IPS-18c (cell line): ENCODE results near the gene ADAMTS14.

Source experiments
- H3K4me3 ChIP-seq: 2 replicates; pipeline ENCODE4 v1.7.0; 2013; ENCODE audit warnings: low read depth, mild to moderate bottlenecking, low read length, moderate library complexity; ENCODE audit not compliant: insufficient read depth
- H3K9me3 ChIP-seq: one replicate; pipeline ENCODE4 v1.6.1; 2013; ENCODE audit warnings: mild to moderate bottlenecking, low read length, moderate library complexity; ENCODE audit not compliant: control insufficient read depth, insufficient read depth

The ADAMTS14 gene

GRCh38 chr10:70699659-70700174, 27.4 kb downstream of the ADAMTS14 start:
- Histone ChIP-seq H3K9me3 (no peaks in the 10 kb centered on the region), H3K4me3 (no peak overlapping the region)

GRCh38 chr10:70702190-70702763, 30.0 kb downstream of the ADAMTS14 start:
- Histone ChIP-seq H3K4me3 (no peak overlapping the region), H3K9me3 (no peaks in the 10 kb centered on the region)

- Histone ChIP-seq H3K9me3 (no peaks in the 10 kb centered on the region), H3K4me3 (no peak overlapping the region)
Observed at GRCh38 chr10:70704211-70704610, 31.9 kb downstream of the ADAMTS14 start.

GRCh38 chr10:70705121-70705861, 33.0 kb downstream of the ADAMTS14 start:
- Histone ChIP-seq H3K9me3 (no peaks in the 10 kb centered on the region), H3K4me3 (no peak overlapping the region)

- no peaks in the 10 kb centered on the region for H3K9me3 ChIP-seq
- H3K4me3 ChIP-seq, result no peak overlapping the region
Observed at GRCh38 chr10:70711177-70711576, 38.9 kb downstream of the ADAMTS14 start.

- Histone ChIP-seq H3K9me3 (no peaks in the 10 kb centered on the region), H3K4me3 (no peak overlapping the region)
Observed at GRCh38 chr10:70711911-70712310, 39.6 kb downstream of the ADAMTS14 start.

- no peaks in the 10 kb centered on the region for H3K9me3 ChIP-seq
- H3K4me3 ChIP-seq, result no peak overlapping the region
Observed at GRCh38 chr10:70714245-70714644, 41.9 kb downstream of the ADAMTS14 start.

GRCh38 chr10:70714951-70715350, 42.6 kb downstream of the ADAMTS14 start:
- Histone ChIP-seq H3K9me3 (no peaks in the 10 kb centered on the region), H3K4me3 (no peak overlapping the region)

GRCh38 chr10:70715853-70716795, 43.8 kb downstream of the ADAMTS14 start:
- no peak overlapping the region for H3K4me3 ChIP-seq
- no peaks in the 10 kb centered on the region for H3K9me3 ChIP-seq

- no peak overlapping the region for H3K4me3 ChIP-seq
- H3K9me3 ChIP-seq, result no peaks in the 10 kb centered on the region
Observed at GRCh38 chr10:70722820-70723424, 50.6 kb downstream of the ADAMTS14 start.

GRCh38 chr10:70723771-70724170, 51.5 kb downstream of the ADAMTS14 start:
- H3K9me3 ChIP-seq, result no peaks in the 10 kb centered on the region
- H3K4me3 ChIP-seq, result no peak overlapping the region

- no peaks in the 10 kb centered on the region for H3K9me3 ChIP-seq
- H3K4me3 ChIP-seq, result no peak overlapping the region
Observed at GRCh38 chr10:70726909-70727495, 54.7 kb downstream of the ADAMTS14 start.

GRCh38 chr10:70728328-70728727, 56.0 kb downstream of the ADAMTS14 start:
- Histone ChIP-seq H3K4me3 (no peak overlapping the region), H3K9me3 (no peaks in the 10 kb centered on the region)

- no peaks in the 10 kb centered on the region for H3K9me3 ChIP-seq
Observed at GRCh38 chr10:70729763-70730357, 57.6 kb downstream of the ADAMTS14 start.

GRCh38 chr10:70730955-70731354, 58.6 kb downstream of the ADAMTS14 start:
- no peaks in the 10 kb centered on the region for H3K9me3 ChIP-seq
- H3K4me3 ChIP-seq, result no peak overlapping the region

More at GRCh38 chr10:70729763-70730357, 57.6 kb downstream of the ADAMTS14 start:
- H3K4me3 ChIP-seq, result no peak overlapping the region

GRCh38 chr10:70732569-70732968, 60.3 kb downstream of the ADAMTS14 start:
- no peak overlapping the region for H3K4me3 ChIP-seq
- H3K9me3 ChIP-seq, result no peaks in the 10 kb centered on the region
